Heart right ventricle (tissue), 16 donors: ENCODE results near the gene KCNJ15. TPM values are rescaled to one million over a fixed set of nuclear protein-coding genes. Genes with fewer than 3 reads are reported as not detected.

ENCODE experiments used
- ATAC-seq, 8 donors: fragments of 200-7000 bp; cut with Tn5 transposase; one replicate each; pipeline ENCODE4 v1.9.1; 2020; ENCODE audit warnings: mild to moderate bottlenecking in 8 of 8, moderate library complexity in 8 of 8, moderate number of reproducible peaks in 1 of 8
- DNase-seq, 2 donors: peaks; one replicate each; pipeline ENCODE4 v3.0.0-alpha.2; 2020
- H3K27ac ChIP-seq, 10 donors: fragments of 200-600 bp; sonication (generic) in 2 of 10; one replicate each; pipeline versions ENCODE4 v1.5.0 to v1.8.0; 2020 to 2022; ENCODE audit warnings: mild to moderate bottlenecking in 3 of 10
- H3K27me3 ChIP-seq, 7 donors: fragments of 200-600 bp; one replicate each; pipeline ENCODE4 v1.8.0; 2021 to 2022; ENCODE audit warnings: mild to moderate bottlenecking in 2 of 7
- H3K36me3 ChIP-seq, 9 donors: fragments of 200-600 bp; sonication (generic) in 1 of 9; one replicate each; pipeline versions ENCODE4 v1.5.0 to v1.8.0; 2020 to 2022; ENCODE audit warnings: mild to moderate bottlenecking in 2 of 9
- H3K4me1 ChIP-seq, 9 donors: fragments of 200-600 bp; sonication (generic) in 1 of 9; one replicate each; pipeline versions ENCODE4 v1.5.0 to v1.8.0; 2020 to 2022; ENCODE audit warnings: mild to moderate bottlenecking in 4 of 9
- H3K4me3 ChIP-seq, 10 donors: fragments of 200-600 bp; sonication (generic) in 2 of 10; one replicate each; pipeline versions ENCODE4 v1.5.0 to v1.8.0; 2020 to 2022; ENCODE audit warnings: mild to moderate bottlenecking in 7 of 10, moderate library complexity in 2 of 10
- H3K9me3 ChIP-seq, 11 donors: fragments of 200-600 bp in 10 of 11; sonication (generic) in 2 of 11; one replicate each; pipeline versions ENCODE4 v1.5.0 to v1.8.0; 2013 to 2022; ENCODE audit warnings: mild to moderate bottlenecking in 2 of 11, control low read depth in 1 of 11, moderate library complexity in 1 of 11
- WGBS, 2 donors: extraction: QIAGEN DNeasy Blood & Tissue Kit; methylation state at CpG; one replicate each; pipeline ENCODE4 v1.1.7; 2013; ENCODE audit warnings: inconsistent platforms in 1 of 2; 5-methylcytosine and 5-hydroxymethylcytosine counted together
- intact Hi-C, 10 donors: fragments of 100-400 bp; cut with DNase I; formaldehyde crosslinking; loops; one replicate each; pipeline versions ENCODE4 v1.11.1 to v1.14.2; 2022
- polyA plus RNA-seq, 2 donors: library from polyadenylated mRNA; stranded (reverse); fragments of 200-250 nt; gene quantifications; one replicate each; pipeline ENCODE4 v1.2.3, GENCODE V29; 2013
- total RNA-seq, 10 donors: library from RNA; stranded (reverse); fragmentation: NEBNext Ultra II Directional in 3 of 10; extraction: Animal tissue kit (Norgen Biotek cat#: 25700) in 3 of 10; gene quantifications; one replicate each; pipeline versions ENCODE4 v1.2.1 to v1.2.4, GENCODE V29; 2021 to 2023
- TF ChIP-seq, protein P1 (sequence below), 9 donors: fragments of 200-600 bp; sonication (generic) in 2 of 9; IDR thresholded peaks; one replicate each; pipeline versions ENCODE4 v1.5.0 to v1.8.0; 2021 to 2022; ENCODE audit warnings: antibody characterized with exemption in 9 of 9, mild to moderate bottlenecking in 5 of 9, moderate library complexity in 1 of 9
- donor health status: Arrhythmogenic right ventricular cardiomyopathy.
- donor health status: ischemic (EF 13 %, LVEDD 7.1; RV severe dilation, severe dysfunction).
- donor health status: healthy with polysubstance abuse.
- donor health status: DM: no; HTN: yes; CAD: no.
- donor health status: DM: no; HTN: no; CAD: no.
- donor health status: ischemic (EF 25% LVEDD 6.9; RV normal size, moderate dysfunction).
- donor health status: ischemic (EF 25% LVEDD 5.7; RV mildly dilated, moderate dysfunction).
- donor health status: healthy.
- donor health status: DM: yes; HTN: yes; CAD: no.
- donor health status: Ischemic cardiomyopathy.
- donor health status: ischemic (EF 35%, LVEDD 5.7; RV mildly dilated, moderate dysfunction).
- donor health status: nonischemic (EF 11% LVEDD 7.7; RV severe dilation, severe dysfunction).
- donor health status: DM: yes; HTN: yes; CAD: no.
- donor health status: PGD.
- donor health status: ischemic (EF 29% LVEDD 5.4; RV normal size, mild dysfunction).
- donor health status: nonischemic (EF 23%, LVEDD 6.1; RV moderate dilation, normal function).

Gene KCNJ15
- total and polyA plus RNA-seq, 12 donors: 0.10 to 2.1 (median 0.47) TPM; not detected in 2

DNA sequence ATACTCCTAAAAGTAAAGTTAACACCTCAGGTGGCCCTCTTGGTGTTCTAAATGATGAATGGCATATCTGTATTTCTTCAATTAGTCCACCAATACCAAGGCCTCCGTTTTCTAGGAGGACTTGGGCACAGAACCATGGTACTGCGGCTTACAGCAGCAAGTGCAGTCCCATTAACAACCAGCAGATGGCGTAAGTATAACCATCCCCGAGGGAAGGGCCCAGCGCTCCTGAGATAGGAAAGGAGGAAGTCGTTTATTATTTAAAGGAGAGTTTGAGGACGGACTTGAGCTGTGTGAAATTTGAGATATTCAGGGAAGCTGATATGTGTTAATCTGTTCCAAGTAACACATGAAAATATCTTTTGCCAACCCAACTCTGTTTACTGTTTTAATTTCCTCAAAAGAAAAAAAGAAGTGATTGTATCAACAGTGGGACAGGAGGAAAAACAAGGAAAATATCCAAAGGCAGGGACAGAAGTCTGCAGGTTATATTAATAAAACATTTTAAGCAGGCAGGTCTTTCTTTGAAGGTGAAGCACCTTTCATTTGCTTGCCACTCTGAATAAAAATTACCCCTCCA, 37.7 kb upstream of the KCNJ15 start:
- DNase-seq: peak; percentile 20 to 72
- intact Hi-C loops: loop anchor here in 9 of 10 donors (1.0 to 5.0 kb wide), 7 partner anchors 60 to 137 kb away; no protein-coding TSS in a partner anchor
- Histone ChIP-seq H3K9me3 (peaks cover 0 to 24% (median 12%) of the 10 kb centered on the region in 11 donors), H3K36me3 (no peaks in the 10 kb centered on the region), H3K4me3 (no peak overlapping the region), H3K27ac (peak overlapping the region in 1 of 10 donors; percentile 84), H3K27me3 (peaks cover 0 to 4% (median 0%) of the 10 kb centered on the region in 7 donors), H3K4me1 (peaks cover 0 to 20% (median 0%) of the 10 kb centered on the region in 9 donors)
- TF ChIP-seq, protein P1, sequence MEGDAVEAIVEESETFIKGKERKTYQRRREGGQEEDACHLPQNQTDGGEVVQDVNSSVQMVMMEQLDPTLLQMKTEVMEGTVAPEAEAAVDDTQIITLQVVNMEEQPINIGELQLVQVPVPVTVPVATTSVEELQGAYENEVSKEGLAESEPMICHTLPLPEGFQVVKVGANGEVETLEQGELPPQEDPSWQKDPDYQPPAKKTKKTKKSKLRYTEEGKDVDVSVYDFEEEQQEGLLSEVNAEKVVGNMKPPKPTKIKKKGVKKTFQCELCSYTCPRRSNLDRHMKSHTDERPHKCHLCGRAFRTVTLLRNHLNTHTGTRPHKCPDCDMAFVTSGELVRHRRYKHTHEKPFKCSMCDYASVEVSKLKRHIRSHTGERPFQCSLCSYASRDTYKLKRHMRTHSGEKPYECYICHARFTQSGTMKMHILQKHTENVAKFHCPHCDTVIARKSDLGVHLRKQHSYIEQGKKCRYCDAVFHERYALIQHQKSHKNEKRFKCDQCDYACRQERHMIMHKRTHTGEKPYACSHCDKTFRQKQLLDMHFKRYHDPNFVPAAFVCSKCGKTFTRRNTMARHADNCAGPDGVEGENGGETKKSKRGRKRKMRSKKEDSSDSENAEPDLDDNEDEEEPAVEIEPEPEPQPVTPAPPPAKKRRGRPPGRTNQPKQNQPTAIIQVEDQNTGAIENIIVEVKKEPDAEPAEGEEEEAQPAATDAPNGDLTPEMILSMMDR (IDR thresholded peaks at IDR 0.05): peak; percentile 87 to 98 (median 96)
- 3 to 7% methylated on average over 7 of the region's 7 CpGs for WGBS, 2 donors
- peak; percentile 64 to 89 (median 78) for ATAC-seq

DNA sequence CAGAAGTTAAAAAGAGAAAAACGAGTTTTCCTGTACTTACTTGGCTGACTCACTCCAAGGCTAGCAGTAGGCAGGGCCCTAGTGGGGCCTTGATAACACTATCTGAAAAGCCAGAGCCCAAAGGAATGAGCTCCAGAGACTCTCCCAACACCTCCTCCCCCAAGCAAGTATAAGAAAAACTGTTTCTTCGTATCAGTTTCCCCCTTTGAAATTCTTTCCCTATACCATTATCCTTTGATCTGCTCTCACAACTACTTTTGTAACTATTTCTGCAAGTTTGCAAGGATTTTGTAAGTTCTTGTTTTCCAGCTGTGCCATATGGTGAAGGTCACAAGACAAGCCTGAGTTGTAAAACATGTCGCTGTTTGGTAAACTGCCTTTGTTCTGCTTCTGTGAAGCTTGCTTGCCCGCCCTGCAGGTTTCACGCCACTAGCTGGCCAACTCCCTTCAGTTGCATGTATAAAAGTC, 36.5 kb upstream of the KCNJ15 start:
- ATAC-seq: no peak
- 59 to 72% methylated on average over 5 of the region's 5 CpGs for WGBS, 2 donors
- peak overlapping the region in 1 of 10 donors; percentile 84 for H3K27ac ChIP-seq

DNA sequence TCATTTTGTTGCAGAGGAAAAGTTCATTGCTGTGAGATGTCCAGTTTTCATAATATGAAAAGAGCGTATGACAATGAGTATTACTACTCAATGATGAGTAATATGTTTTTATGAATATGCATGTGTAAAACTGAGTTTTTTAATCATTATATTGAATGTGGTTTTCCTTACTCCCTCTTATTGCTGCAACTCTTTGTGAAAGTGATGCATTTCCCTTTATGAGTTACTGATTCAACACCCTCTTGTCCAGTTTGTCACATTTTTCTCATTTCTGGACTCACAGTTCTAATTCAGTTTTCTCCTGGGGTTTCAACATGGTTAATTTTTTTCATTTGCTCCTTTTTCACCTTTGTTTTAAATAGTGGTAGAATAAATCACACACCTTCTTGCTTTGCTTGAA, 35.2 kb upstream of the KCNJ15 start:
- Histone ChIP-seq H3K27ac (peak overlapping the region in 1 of 10 donors; percentile 84), H3K36me3 (no peaks in the 10 kb centered on the region), H3K9me3 (peaks cover 0 to 49% (median 23%) of the 10 kb centered on the region in 11 donors), H3K4me3 (no peak overlapping the region), H3K4me1 (peaks cover 0 to 20% (median 0%) of the 10 kb centered on the region in 9 donors), H3K27me3 (no peaks in the 10 kb centered on the region)
- WGBS, 2 donors: 38 to 93% methylated on average over 1 of the region's 1 CpG
- TF ChIP-seq, protein P1 (IDR thresholded peaks at IDR 0.05): no peak
- intact Hi-C loops: loop anchor here in 2 of 10 donors (1.0 to 2.0 kb wide), 2 partner anchors 133 to 134 kb away; no protein-coding TSS in a partner anchor
- DNase-seq (no peak), ATAC-seq (no peak)

More for the DNA sequence above, 36.5 kb upstream of the KCNJ15 start:
- Histone ChIP-seq H3K36me3 (no peaks in the 10 kb centered on the region), H3K4me3 (no peak overlapping the region), H3K27me3 (no peaks in the 10 kb centered on the region), H3K4me1 (peaks cover 0 to 20% (median 0%) of the 10 kb centered on the region in 9 donors), H3K9me3 (peaks cover 0 to 36% (median 21%) of the 10 kb centered on the region in 11 donors)
- TF ChIP-seq, protein P1 (IDR thresholded peaks at IDR 0.05): no peak
- intact Hi-C loops: loop anchor here in 1 of 10 donors (2.0 kb wide), 1 partner anchor 134 kb away; no protein-coding TSS in a partner anchor
- no peak for DNase-seq

DNA sequence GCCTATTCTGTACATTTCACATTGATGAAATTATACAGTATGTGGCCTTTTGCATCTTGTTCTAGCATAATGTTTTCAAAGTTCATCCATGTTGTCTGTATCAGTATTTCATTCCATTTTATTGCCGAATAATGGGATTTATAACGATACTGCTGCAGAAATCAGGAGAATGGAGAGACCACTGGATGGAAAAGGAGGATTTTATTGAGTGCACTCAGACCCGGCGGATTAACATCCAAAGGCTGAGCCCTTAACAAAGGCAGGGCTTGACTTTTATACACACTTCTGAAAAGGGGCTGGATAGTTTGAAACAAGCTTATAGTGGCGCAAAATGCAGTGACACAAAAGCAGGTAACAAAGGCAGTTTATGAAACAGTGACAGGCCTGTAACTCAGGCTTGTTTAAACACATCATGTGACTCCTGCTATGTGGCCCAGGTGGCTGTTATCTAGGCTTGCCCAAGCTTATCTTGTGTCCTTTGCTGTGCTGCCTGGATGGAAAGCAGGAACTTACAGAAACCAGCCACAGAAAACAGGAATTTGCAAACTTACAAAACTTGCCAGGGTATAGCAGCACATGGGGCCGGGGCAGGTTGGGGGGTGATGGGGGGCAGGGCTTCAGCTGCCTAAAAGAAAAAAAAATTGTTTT, 32.8 kb upstream of the KCNJ15 start:
- no peak overlapping the region for H3K4me3 ChIP-seq
- peaks cover 0 to 73% (median 26%) of the 10 kb centered on the region in 11 donors for H3K9me3 ChIP-seq
- ATAC-seq: no peak
- H3K36me3 ChIP-seq: no peaks in the 10 kb centered on the region
- no peaks in the 10 kb centered on the region for H3K27me3 ChIP-seq
- no peak for DNase-seq
- peak overlapping the region in 1 of 10 donors; percentile 16 for H3K27ac ChIP-seq
- TF ChIP-seq, protein P1 (IDR thresholded peaks at IDR 0.05): no peak
- intact Hi-C loops: loop anchor here in 1 of 10 donors (2.0 kb wide), 1 partner anchor 129 kb away; no protein-coding TSS in a partner anchor
- WGBS, 2 donors: 93 to 95% methylated on average over 6 of the region's 6 CpGs
- H3K4me1 ChIP-seq: peaks cover 0 to 17% (median 0%) of the 10 kb centered on the region in 9 donors
